ENCODE measurements around the gene POLR2L. TPM values are rescaled to one million over a fixed set of nuclear protein-coding genes. Genes with fewer than 3 reads are reported as not detected.

Gene POLR2L
- total and polyA plus RNA-seq, 3 donors from 2014 or later, result 32.9 to 97.3 (median 48.4) TPM

DNA sequence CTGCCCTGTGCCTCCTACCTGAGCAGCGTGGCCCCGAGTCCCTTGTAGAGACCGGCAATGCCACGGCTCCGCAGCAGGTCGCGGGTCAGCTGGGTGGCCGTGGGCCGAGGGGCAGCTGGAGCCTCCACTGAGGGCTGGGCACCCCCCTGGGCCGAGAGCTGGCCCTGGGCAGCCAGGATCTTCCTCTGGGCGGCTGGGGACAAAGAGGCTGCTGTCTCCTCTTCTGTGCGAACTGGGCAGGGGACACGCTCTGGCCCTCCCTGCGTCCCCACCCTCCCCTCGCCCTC is 49.9 kb downstream of the POLR2L start:
- intact Hi-C loops (cut with DNase I; ENCODE audit: low total_unique reads), result no loop called here
- Histone ChIP-seq H3K36me3 (ENCODE audit: low read depth, missing control alignments) (no peaks in the 10 kb centered on the region), H3K4me1 (peaks cover 23% of the 10 kb centered on the region), H3K4me3 (no peak overlapping the region), H3K27ac (no peak overlapping the region), H3K27me3 (no peaks in the 10 kb centered on the region), H3K9me3 (no peaks in the 10 kb centered on the region)
- DNase-seq, result no peak
- 93 to 94% methylated on average over 6 to 13 of the region's 15 CpGs for WGBS, 2 donors
- no peak for TF ChIP-seq POLR2A (IDR thresholded peaks at IDR 0.05)
- TF ChIP-seq, protein P1, sequence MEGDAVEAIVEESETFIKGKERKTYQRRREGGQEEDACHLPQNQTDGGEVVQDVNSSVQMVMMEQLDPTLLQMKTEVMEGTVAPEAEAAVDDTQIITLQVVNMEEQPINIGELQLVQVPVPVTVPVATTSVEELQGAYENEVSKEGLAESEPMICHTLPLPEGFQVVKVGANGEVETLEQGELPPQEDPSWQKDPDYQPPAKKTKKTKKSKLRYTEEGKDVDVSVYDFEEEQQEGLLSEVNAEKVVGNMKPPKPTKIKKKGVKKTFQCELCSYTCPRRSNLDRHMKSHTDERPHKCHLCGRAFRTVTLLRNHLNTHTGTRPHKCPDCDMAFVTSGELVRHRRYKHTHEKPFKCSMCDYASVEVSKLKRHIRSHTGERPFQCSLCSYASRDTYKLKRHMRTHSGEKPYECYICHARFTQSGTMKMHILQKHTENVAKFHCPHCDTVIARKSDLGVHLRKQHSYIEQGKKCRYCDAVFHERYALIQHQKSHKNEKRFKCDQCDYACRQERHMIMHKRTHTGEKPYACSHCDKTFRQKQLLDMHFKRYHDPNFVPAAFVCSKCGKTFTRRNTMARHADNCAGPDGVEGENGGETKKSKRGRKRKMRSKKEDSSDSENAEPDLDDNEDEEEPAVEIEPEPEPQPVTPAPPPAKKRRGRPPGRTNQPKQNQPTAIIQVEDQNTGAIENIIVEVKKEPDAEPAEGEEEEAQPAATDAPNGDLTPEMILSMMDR (IDR thresholded peaks at IDR 0.05), result no peak

DNA sequence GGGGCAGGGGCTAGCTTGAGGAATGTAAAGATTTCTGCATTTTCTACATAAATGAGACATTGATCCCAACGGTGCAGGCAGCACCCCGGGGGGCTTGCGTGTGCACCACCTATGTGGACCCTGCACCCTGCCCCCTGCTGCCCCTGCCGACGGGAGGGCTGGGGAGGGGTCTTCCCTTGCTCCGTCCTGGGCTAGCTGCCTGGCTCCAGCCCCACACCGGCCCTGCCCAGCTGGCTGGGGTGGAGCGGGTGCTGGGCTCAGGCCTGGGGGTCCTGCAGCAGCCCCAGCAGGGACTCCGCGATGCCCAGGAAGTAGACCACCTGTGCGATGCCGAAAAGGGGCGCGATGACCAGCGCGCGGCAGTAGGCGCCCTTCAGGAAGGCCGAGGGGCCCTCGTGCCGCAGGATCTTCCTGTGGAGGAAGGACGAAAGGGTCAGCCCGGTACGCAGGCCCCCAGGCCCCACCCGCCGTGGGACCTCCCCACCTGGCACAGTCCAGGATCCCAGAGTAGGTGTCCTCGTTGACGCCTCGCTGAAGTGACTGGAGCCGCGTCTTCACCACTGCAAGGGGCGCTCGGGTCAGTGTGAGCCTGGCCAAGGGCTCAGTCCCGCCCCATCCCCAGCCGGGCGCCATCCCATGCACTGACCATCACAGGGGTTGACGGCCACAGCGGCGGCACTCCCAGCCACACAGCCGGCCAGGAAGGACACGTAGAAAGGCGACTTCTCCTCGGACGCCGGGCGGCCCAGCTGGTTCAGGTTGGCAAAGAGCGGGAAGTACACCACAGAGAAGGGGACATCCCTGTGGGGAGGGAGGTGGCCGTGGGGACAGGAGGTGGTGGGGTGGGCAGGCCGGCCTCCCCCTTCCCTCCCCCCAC is 50.4 kb downstream of the POLR2L start:
- no peaks in the 10 kb centered on the region for H3K27me3 ChIP-seq
- intact Hi-C loops (cut with DNase I; ENCODE audit: low total_unique reads), result no loop called here
- no peak overlapping the region for H3K27ac ChIP-seq
- 93 to 97% methylated on average over 11 to 49 of the region's 49 CpGs for WGBS, 2 donors
- H3K4me1 ChIP-seq, result peaks cover 19% of the 10 kb centered on the region
- H3K9me3 ChIP-seq, result no peaks in the 10 kb centered on the region
- H3K36me3 ChIP-seq (ENCODE audit: low read depth, missing control alignments), result no peaks in the 10 kb centered on the region
- H3K4me3 ChIP-seq, result no peak overlapping the region
- TF ChIP-seq, protein P1 (IDR thresholded peaks at IDR 0.05), result no peak
- TF ChIP-seq POLR2A (IDR thresholded peaks at IDR 0.05), result no peak
- no peak for DNase-seq

DNA sequence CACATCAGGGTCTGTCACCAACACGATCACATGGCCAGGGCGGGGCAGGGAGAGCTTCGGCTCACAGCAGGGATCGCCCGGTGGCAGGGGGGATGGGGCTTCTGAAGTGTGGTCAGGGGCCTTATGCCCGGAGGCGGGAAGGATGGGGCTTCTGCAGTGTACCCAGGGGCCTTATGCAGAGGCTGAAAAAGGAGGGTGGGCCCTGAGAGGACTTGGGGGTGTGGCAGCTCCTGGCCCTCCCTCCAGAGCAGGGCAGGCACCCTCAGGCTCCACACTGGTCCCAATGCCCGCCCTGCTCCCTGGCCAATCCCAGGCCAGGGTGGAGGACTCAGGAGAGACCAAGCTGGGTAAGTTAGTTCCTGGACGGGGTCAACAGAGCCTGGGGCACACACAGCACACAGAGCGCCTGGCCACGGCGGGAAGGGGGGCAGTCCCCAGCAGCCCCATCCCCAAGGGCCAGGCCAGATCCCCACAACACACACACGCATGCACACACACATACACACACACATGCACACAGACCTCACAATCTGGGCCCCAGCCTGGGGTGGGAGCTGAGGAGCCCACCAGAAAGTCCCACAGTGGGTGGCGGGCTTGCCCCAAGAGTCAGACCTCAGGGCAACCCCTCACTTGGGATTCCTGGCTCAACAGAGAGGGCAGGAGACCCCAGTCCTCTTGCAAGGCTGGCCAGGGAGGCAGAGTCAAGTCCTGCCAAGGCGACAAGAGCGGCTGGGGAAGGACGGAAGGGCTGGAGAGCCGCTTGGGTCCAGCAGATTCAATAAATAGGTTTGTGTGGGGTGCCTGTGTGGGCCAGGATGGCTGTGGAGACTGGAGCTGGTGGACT is 51.4 kb downstream of the POLR2L start:
- intact Hi-C loops (cut with DNase I; ENCODE audit: low total_unique reads), result no loop called here
- H3K9me3 ChIP-seq, result no peaks in the 10 kb centered on the region
- DNase-seq, result no peak
- WGBS, 2 donors, result 66 to 74% methylated on average over 6 to 18 of the region's 18 CpGs
- H3K4me1 ChIP-seq, result peaks cover 15% of the 10 kb centered on the region
- no peaks in the 10 kb centered on the region for H3K27me3 ChIP-seq
- H3K36me3 ChIP-seq (ENCODE audit: low read depth, missing control alignments), result no peaks in the 10 kb centered on the region
- TF ChIP-seq, protein P1 (IDR thresholded peaks at IDR 0.05), result no peak
- TF ChIP-seq POLR2A (IDR thresholded peaks at IDR 0.05), result no peak
- no peak overlapping the region for H3K4me3 ChIP-seq
- no peak overlapping the region for H3K27ac ChIP-seq

DNA sequence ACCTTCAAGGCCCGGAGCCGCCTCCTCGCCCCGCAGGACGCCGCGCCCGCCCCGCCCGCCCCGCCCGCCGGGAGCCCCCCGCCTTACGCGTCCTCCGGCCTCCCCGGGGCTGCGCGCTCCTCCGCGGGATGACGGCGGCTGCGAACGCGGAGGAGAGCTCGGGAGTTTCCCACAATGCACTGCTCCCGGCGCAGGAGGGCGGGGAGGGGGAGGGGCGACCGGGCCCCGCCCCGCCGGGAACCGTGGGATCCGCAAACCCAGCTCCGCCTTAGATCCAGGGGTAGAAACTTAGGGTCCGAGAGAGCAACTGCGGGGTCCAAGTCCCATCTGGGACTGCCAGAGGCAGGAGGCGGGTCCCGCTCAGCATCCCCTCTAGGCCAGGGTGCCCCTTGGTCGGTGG is 52.4 kb downstream of the POLR2L start, which contains the start of gene CEND1:
Gene CEND1, minus strand, starts transcription at position 148 of the 400 bp plus-strand sequence. CDS start 1,514 bp downstream, outside the sequence.
- H3K4me3 ChIP-seq, result no peak within 1 kb of the TSS
- no peaks in the 10 kb centered on the region for H3K27me3 ChIP-seq
- no peak for DNase-seq
- no peak within 1 kb of the TSS for H3K27ac ChIP-seq
- TF ChIP-seq POLR2A (IDR thresholded peaks at IDR 0.05), result no peak
- TF ChIP-seq, protein P1 (IDR thresholded peaks at IDR 0.05), result no peak
- no peaks in the 10 kb centered on the region for H3K36me3 ChIP-seq (ENCODE audit: low read depth, missing control alignments)
- H3K9me3 ChIP-seq, result no peaks in the 10 kb centered on the region
- intact Hi-C loops (cut with DNase I; ENCODE audit: low total_unique reads), result no loop called here
- 4% methylated on average over 34 of the region's 44 CpGs; no CpG with 5 or more reads in 1 of the 2 donors for WGBS, 2 donors
- peaks cover 5% of the 10 kb centered on the region for H3K4me1 ChIP-seq

Small RNAs within 50 kb of the gene (small RNA-seq; reads per million reads assigned to genes)
- gene SNORA52, result 0 reads per million in 2 donors

Other genes with a start within 250 kb of the POLR2L start
- 10 to 100 TPM; 13.0 to 30.1 TPM for gene IRF7, start 226.6 kb downstream of the POLR2L start, total RNA-seq
- 9.9 TPM for gene IRF7, start 226.6 kb downstream of the POLR2L start, polyA plus RNA-seq (ENCODE audit: insufficient read depth, low read depth, low replicate concordance)
- gene CDHR5, start 217.6 kb downstream of the POLR2L start, total RNA-seq, result under 1 TPM; 0.12 to 0.63 TPM
- 2.3 TPM for gene CDHR5, start 217.6 kb downstream of the POLR2L start, polyA plus RNA-seq (ENCODE audit: insufficient read depth, low read depth, low replicate concordance)
- 1 to 10 TPM; 3.4 to 9.3 TPM for gene SCT, start 215.3 kb downstream of the POLR2L start, total RNA-seq
- 1.5 TPM for gene SCT, start 215.3 kb downstream of the POLR2L start, polyA plus RNA-seq (ENCODE audit: insufficient read depth, low read depth, low replicate concordance)
- 1 to 10 TPM; 2.0 to 3.3 TPM for gene DRD4, start 205.3 kb downstream of the POLR2L start, total RNA-seq
- 1.5 TPM for gene DRD4, start 205.3 kb downstream of the POLR2L start, polyA plus RNA-seq (ENCODE audit: insufficient read depth, low read depth, low replicate concordance)
- gene DEAF1, start 147.3 kb downstream of the POLR2L start, total RNA-seq, result 100 to 1,000 TPM in 1 of 2 donors, 10 to 100 TPM in 1; 82.5 to 116 TPM
- 47.9 TPM for gene DEAF1, start 147.3 kb downstream of the POLR2L start, polyA plus RNA-seq (ENCODE audit: insufficient read depth, low read depth, low replicate concordance)
- 10 to 100 TPM; 72.8 to 74.5 TPM for gene TMEM80, start 146.7 kb downstream of the POLR2L start, total RNA-seq
- 38.9 TPM for gene TMEM80, start 146.7 kb downstream of the POLR2L start, polyA plus RNA-seq (ENCODE audit: insufficient read depth, low read depth, low replicate concordance)
- 10 to 100 TPM; 27.3 to 29.1 TPM for gene EPS8L2, start 136.3 kb downstream of the POLR2L start, total RNA-seq
- gene EPS8L2, start 136.3 kb downstream of the POLR2L start, polyA plus RNA-seq (ENCODE audit: insufficient read depth, low read depth, low replicate concordance), result 14.3 TPM
- 10 to 100 TPM; 84.8 to 88.1 TPM for gene TALDO1, start 95.1 kb downstream of the POLR2L start, total RNA-seq
- gene TALDO1, start 95.1 kb downstream of the POLR2L start, polyA plus RNA-seq (ENCODE audit: insufficient read depth, low read depth, low replicate concordance), result 86.6 TPM
- 10 to 100 TPM; 80.9 to 84.2 TPM for gene GATD1, start 65.0 kb downstream of the POLR2L start, total RNA-seq
- gene GATD1, start 65.0 kb downstream of the POLR2L start, polyA plus RNA-seq (ENCODE audit: insufficient read depth, low read depth, low replicate concordance), result 64.3 TPM
- 1 to 10 TPM; 1.0 to 2.1 TPM for gene CEND1, start 52.4 kb downstream of the POLR2L start, total RNA-seq
- 0.50 TPM for gene CEND1, start 52.4 kb downstream of the POLR2L start, polyA plus RNA-seq (ENCODE audit: insufficient read depth, low read depth, low replicate concordance)
- gene SLC25A22, start 44.2 kb downstream of the POLR2L start, total RNA-seq, result 10 to 100 TPM; 39.7 to 42.4 TPM
- 25.1 TPM for gene SLC25A22, start 44.2 kb downstream of the POLR2L start, polyA plus RNA-seq (ENCODE audit: insufficient read depth, low read depth, low replicate concordance)
- 10 to 100 TPM; 50.7 to 59.3 TPM for gene PIDD1, start 37.3 kb downstream of the POLR2L start, total RNA-seq
- 17.6 TPM for gene PIDD1, start 37.3 kb downstream of the POLR2L start, polyA plus RNA-seq (ENCODE audit: insufficient read depth, low read depth, low replicate concordance)
- gene RPLP2, start 32.6 kb downstream of the POLR2L start, total RNA-seq, result 100 to 1,000 TPM; 193 to 864 TPM
- gene RPLP2, start 32.6 kb downstream of the POLR2L start, polyA plus RNA-seq (ENCODE audit: insufficient read depth, low read depth, low replicate concordance), result 943 TPM
- gene PNPLA2, start 23.6 kb downstream of the POLR2L start, total RNA-seq, result 100 to 1,000 TPM in 1 of 2 donors, 10 to 100 TPM in 1; 96.7 to 108 TPM
- 86.7 TPM for gene PNPLA2, start 23.6 kb downstream of the POLR2L start, polyA plus RNA-seq (ENCODE audit: insufficient read depth, low read depth, low replicate concordance)
- gene CRACR2B, start 14.6 kb downstream of the POLR2L start, total RNA-seq, result 1 to 10 TPM; 6.5 to 7.4 TPM
- gene CRACR2B, start 14.6 kb downstream of the POLR2L start, polyA plus RNA-seq (ENCODE audit: insufficient read depth, low read depth, low replicate concordance), result 4.9 TPM
- gene CD151, start 9.6 kb downstream of the POLR2L start, total RNA-seq, result 100 to 1,000 TPM; 108 to 195 TPM
- 201 TPM for gene CD151, start 9.6 kb downstream of the POLR2L start, polyA plus RNA-seq (ENCODE audit: insufficient read depth, low read depth, low replicate concordance)
- 10 to 100 TPM; 49.1 to 87.0 TPM for gene TSPAN4, start 323 bp upstream of the POLR2L start, total RNA-seq
- gene TSPAN4, start 323 bp upstream of the POLR2L start, polyA plus RNA-seq (ENCODE audit: insufficient read depth, low read depth, low replicate concordance), result 47.2 TPM
- 100 to 1,000 TPM; 146 to 176 TPM for gene CHID1, start 68.3 kb upstream of the POLR2L start, total RNA-seq
- gene CHID1, start 68.3 kb upstream of the POLR2L start, polyA plus RNA-seq (ENCODE audit: insufficient read depth, low read depth, low replicate concordance), result 134 TPM
- gene AP2A2, start 83.3 kb upstream of the POLR2L start, total RNA-seq, result 10 to 100 TPM; 82.0 to 95.0 TPM
- gene AP2A2, start 83.3 kb upstream of the POLR2L start, polyA plus RNA-seq (ENCODE audit: insufficient read depth, low read depth, low replicate concordance), result 106 TPM
- under 1 TPM; 0.16 to 0.19 TPM for gene MUC6, start 194.2 kb upstream of the POLR2L start, total RNA-seq
- gene MUC6, start 194.2 kb upstream of the POLR2L start, polyA plus RNA-seq (ENCODE audit: insufficient read depth, low read depth, low replicate concordance), result 1.5 TPM
- under 1 TPM; 0.47 to 0.93 TPM for gene MUC2, start 232.3 kb upstream of the POLR2L start, total RNA-seq
- gene MUC2, start 232.3 kb upstream of the POLR2L start, polyA plus RNA-seq (ENCODE audit: insufficient read depth, low read depth, low replicate concordance), result 0.41 TPM

Measured in testis (tissue), 3 donors.